Measurements from ENCODE around the gene ROBO1.

Gene ROBO1

DNA sequence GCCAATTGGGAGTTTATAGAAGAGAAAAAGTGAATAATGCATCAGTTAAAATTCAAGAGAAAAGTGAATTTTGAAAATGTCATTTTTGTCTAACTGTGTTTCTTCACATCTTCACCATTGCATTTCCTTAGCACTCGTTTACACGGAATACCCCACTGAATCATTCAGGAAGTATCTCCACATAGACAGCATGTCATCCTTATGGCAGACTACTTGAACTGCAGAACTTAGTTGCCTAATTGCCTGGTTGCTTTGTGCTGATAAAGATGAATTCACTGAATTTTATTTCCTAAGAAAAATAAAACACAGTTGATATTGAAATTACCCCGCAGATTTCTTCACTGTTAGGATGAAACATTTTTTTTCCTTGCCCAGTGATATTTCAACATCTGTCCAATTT is 627.1 kb downstream of the ROBO1 start:
- CTCF ChIA-PET = no interaction called here
- DNase-seq (ENCODE audit: low spot score) = no peak
- TF ChIP-seq, protein P1, sequence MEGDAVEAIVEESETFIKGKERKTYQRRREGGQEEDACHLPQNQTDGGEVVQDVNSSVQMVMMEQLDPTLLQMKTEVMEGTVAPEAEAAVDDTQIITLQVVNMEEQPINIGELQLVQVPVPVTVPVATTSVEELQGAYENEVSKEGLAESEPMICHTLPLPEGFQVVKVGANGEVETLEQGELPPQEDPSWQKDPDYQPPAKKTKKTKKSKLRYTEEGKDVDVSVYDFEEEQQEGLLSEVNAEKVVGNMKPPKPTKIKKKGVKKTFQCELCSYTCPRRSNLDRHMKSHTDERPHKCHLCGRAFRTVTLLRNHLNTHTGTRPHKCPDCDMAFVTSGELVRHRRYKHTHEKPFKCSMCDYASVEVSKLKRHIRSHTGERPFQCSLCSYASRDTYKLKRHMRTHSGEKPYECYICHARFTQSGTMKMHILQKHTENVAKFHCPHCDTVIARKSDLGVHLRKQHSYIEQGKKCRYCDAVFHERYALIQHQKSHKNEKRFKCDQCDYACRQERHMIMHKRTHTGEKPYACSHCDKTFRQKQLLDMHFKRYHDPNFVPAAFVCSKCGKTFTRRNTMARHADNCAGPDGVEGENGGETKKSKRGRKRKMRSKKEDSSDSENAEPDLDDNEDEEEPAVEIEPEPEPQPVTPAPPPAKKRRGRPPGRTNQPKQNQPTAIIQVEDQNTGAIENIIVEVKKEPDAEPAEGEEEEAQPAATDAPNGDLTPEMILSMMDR (conservative IDR thresholded peaks at IDR 0.05; ENCODE audit: low read depth) = no peak
- H3K27ac ChIP-seq = no peak overlapping the region
- POLR2A ChIA-PET (ENCODE audit: low non-redundant PET) = no interaction called here

DNA sequence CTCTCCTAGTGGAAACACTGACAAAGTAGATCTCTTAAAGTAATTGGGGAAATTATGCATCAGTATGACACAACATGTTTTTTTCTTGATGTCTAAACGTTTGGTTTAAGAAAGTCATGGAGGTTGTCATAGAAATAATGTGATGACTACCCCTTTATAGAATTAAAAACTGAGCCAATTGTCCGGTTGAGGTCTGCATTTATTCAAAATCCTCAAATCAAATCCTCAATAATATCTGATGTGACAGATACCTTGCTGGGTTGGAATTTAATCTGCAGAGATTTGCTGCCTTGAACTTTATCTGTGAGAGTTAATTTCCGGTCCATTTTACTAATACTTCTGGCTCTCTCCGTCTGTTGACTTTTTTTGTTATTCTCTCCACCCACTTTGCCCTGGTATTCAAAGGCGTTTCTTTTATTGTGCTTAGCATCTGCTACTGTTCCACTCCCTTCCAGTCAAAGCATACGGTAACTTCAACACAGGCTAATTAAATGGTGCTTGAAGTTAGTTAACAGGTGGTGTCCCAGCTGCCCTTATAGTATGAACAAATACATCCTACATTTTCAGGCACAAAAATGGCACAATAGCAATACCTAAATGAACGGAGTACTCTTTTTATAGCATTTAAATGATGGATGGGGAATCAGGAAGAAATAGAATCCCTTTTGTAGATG is 628.3 kb downstream of the ROBO1 start:
- POLR2A ChIA-PET (ENCODE audit: low non-redundant PET) = no interaction called here
- CTCF ChIA-PET = no interaction called here
- TF ChIP-seq, protein P1 (conservative IDR thresholded peaks at IDR 0.05; ENCODE audit: low read depth) = no peak
- no peak overlapping the region for H3K27ac ChIP-seq
- no peak for DNase-seq (ENCODE audit: low spot score)

DNA sequence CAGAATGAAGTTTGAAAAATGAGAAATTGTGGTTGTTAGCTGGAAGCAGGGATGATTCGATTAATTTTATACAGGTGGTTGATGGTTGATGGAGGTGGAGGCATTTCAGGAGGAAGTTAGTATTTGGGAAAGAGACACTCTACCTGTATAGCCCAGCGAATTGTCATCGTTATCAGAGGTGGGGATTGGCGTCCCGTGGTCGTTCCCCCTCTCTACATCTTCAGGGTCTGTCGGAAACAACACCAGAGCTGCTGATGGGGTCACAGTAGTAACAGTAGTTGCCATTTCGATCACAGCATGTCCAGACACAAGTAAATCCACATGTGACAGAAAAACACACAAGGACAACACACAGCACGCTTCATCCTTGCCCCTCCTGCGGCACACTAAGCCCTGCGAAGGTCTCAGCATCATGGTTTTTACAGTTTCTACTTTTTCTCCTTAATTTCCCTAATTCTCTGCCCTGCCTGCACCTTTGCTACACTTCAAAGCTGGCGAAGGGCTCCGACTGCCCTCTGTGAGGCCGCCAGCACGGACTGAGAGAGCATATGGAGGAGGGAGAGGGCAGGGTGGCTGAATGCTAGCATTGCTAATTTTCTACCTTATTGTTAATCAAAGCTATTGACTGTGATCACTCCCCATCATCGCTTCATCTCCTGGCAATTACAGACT is 642.3 kb downstream of the ROBO1 start:
- TF ChIP-seq, protein P1 (conservative IDR thresholded peaks at IDR 0.05; ENCODE audit: low read depth) = no peak
- DNase-seq (ENCODE audit: low spot score) = no peak
- CTCF ChIA-PET = no interaction called here
- POLR2A ChIA-PET (ENCODE audit: low non-redundant PET) = no interaction called here
- H3K27ac ChIP-seq = no peak overlapping the region

DNA sequence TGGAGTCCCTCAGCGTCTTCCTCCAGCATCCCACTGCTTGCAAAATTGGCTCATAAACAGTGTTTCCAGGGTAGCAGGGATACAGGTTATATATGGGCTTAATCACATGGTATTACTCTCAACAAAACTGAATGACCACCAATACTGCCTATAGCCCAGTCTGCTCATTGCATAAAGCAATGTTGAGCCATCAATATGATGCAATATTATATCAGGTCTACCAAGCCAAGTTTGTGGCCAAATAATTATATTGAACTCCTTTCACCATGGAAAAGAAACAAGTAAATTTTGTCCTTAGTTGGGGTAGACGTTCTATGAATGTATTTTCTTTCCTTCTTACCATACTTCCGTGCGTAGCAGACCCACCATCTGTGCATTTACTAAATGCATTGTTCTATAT is 652.3 kb downstream of the ROBO1 start:
- no peak for DNase-seq (ENCODE audit: low spot score)
- ChIA-PET POLR2A (ENCODE audit: low non-redundant PET) (no interaction called here), CTCF (no interaction called here)
- TF ChIP-seq, protein P1 (conservative IDR thresholded peaks at IDR 0.05; ENCODE audit: low read depth) = no peak
- no peak overlapping the region for H3K27ac ChIP-seq

DNA sequence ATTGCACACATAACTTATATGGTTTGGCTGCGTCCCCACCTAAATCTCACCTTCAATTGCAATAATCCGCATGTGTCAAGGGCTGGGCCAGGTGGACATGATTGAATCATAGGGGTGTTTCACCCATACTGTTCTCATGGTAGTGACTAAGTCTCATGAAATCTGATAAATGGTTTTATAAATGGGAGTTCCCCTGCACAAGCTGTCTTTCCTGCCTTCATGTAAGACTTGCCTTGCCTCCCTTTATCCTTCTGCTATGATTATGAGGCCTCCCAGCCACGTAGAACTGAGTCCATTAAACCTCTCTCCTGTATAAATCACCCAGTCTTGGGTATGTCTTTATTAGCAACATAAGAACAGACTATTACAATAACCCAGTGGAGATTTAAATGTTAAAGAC is 653.9 kb downstream of the ROBO1 start:
- H3K27ac ChIP-seq = no peak overlapping the region
- POLR2A ChIA-PET (ENCODE audit: low non-redundant PET) = no interaction called here
- peak; percentile 1 for DNase-seq (ENCODE audit: low spot score)
- TF ChIP-seq, protein P1 (conservative IDR thresholded peaks at IDR 0.05; ENCODE audit: low read depth) = no peak
- CTCF ChIA-PET = no interaction called here

DNA sequence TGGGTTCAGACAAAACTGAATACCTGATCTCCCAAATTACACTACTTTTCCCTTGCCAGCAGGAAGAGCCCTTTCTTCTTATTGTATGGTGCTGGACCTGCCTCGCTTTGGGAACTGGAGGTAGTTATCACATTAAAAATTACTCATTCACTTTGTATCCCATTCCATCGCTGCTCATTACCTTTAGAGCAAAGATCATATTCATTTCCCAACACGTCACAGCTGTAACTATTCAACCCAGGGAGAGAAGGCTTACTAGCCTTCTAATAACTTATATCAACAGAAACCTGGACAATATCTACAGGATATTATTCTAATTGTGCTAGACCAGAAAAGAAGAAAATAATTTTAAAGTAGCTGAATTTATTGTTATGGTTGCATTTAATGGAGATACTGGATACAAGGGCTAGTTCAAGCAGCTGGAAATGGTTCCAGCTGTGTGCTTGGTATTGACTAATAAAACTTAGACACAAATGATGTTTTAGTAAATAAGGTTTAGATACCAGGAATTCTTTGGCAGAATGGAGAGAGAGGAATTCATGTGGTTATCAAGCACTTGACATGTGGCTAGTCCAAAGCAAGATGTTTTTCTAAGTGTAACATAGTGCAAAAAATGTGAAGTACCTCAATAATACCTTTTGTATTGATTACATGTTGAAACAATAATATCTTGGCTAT is 656.3 kb downstream of the ROBO1 start:
- ChIA-PET CTCF (interaction anchor here (0.5 kb wide), 1 partner anchor 9 kb away, joined by 3 read pairs; no protein-coding TSS in a partner anchor), POLR2A (ENCODE audit: low non-redundant PET) (no interaction called here)
- TF ChIP-seq, protein P1 (conservative IDR thresholded peaks at IDR 0.05; ENCODE audit: low read depth) = no peak
- no peak overlapping the region for H3K27ac ChIP-seq
- DNase-seq (ENCODE audit: low spot score) = no peak

Data from RWPE1 (cell line).